Measurements from ENCODE around the gene UBE4A.

Gene UBE4A

GRCh38 chr11:118359295-118359958 lies at the start of gene UBE4A:
UBE4A (plus strand) TSS chr11:118359600; CDS start chr11:118365081, 5,481 bp downstream.
- peak; percentile 95 to 98 for DNase-seq (ENCODE audit: low read depth in 2 of 2)

- no peak for DNase-seq (ENCODE audit: low read depth in 2 of 2)
Measured at GRCh38 chr11:118310271-118310670, 49.1 kb upstream of the UBE4A start.

GRCh38 chr11:118310781-118311485 lies 48.5 kb upstream of the UBE4A start:
- no peak for DNase-seq (ENCODE audit: low read depth in 2 of 2)

- DNase-seq (ENCODE audit: low read depth in 2 of 2): no peak
Measured at GRCh38 chr11:118311518-118311917, 47.9 kb upstream of the UBE4A start.

GRCh38 chr11:118312328-118312727 lies 47.1 kb upstream of the UBE4A start:
- no peak for DNase-seq (ENCODE audit: low read depth in 2 of 2)

- DNase-seq (ENCODE audit: low read depth in 2 of 2): no peak
Measured at GRCh38 chr11:118313242-118313641, 46.2 kb upstream of the UBE4A start.

GRCh38 chr11:118314988-118315411 lies 44.4 kb upstream of the UBE4A start:
- no peak for DNase-seq (ENCODE audit: low read depth in 2 of 2)

- no peak for DNase-seq (ENCODE audit: low read depth in 2 of 2)
Measured at GRCh38 chr11:118318124-118318523, 41.3 kb upstream of the UBE4A start.

GRCh38 chr11:118318581-118319336 lies 40.6 kb upstream of the UBE4A start:
- no peak for DNase-seq (ENCODE audit: low read depth in 2 of 2)

GRCh38 chr11:118319337-118319707 lies 40.1 kb upstream of the UBE4A start:
- no peak for DNase-seq (ENCODE audit: low read depth in 2 of 2)

- DNase-seq (ENCODE audit: low read depth in 2 of 2): no peak
Measured at GRCh38 chr11:118320515-118320914, 38.9 kb upstream of the UBE4A start.

- DNase-seq (ENCODE audit: low read depth in 2 of 2): no peak
Measured at GRCh38 chr11:118321386-118322082, 37.9 kb upstream of the UBE4A start.

- no peak for DNase-seq (ENCODE audit: low read depth in 2 of 2)
Measured at GRCh38 chr11:118322721-118323120, 36.7 kb upstream of the UBE4A start.

- no peak for DNase-seq (ENCODE audit: low read depth in 2 of 2)
Measured at GRCh38 chr11:118325283-118325682, 34.1 kb upstream of the UBE4A start.

GRCh38 chr11:118328745-118329144 lies 30.7 kb upstream of the UBE4A start:
- no peak for DNase-seq (ENCODE audit: low read depth in 2 of 2)

- DNase-seq (ENCODE audit: low read depth in 2 of 2): no peak
Measured at GRCh38 chr11:118334745-118335144, 24.7 kb upstream of the UBE4A start.

GRCh38 chr11:118338637-118339061 lies 20.8 kb upstream of the UBE4A start:
- DNase-seq (ENCODE audit: low read depth in 2 of 2): peak; percentile 67 to 88

GRCh38 chr11:118339281-118339961 lies 20.0 kb upstream of the UBE4A start:
- DNase-seq (ENCODE audit: low read depth in 2 of 2): no peak

GRCh38 chr11:118340449-118340848 lies 19.0 kb upstream of the UBE4A start:
- DNase-seq (ENCODE audit: low read depth in 2 of 2): no peak

GRCh38 chr11:118341261-118341660 lies 18.1 kb upstream of the UBE4A start:
- no peak for DNase-seq (ENCODE audit: low read depth in 2 of 2)

- DNase-seq (ENCODE audit: low read depth in 2 of 2): no peak
Measured at GRCh38 chr11:118341815-118342489, 17.4 kb upstream of the UBE4A start.

All from stimulated activated CD8-positive, alpha-beta memory T cell treated with anti-CD3 and anti-CD28 coated beads, Interleukin-15, amount 100 ng/mL, for 4 hours (primary cell).